Measurements from ENCODE around the gene ITPRIPL2.

ITPRIPL2 gene

DNA sequence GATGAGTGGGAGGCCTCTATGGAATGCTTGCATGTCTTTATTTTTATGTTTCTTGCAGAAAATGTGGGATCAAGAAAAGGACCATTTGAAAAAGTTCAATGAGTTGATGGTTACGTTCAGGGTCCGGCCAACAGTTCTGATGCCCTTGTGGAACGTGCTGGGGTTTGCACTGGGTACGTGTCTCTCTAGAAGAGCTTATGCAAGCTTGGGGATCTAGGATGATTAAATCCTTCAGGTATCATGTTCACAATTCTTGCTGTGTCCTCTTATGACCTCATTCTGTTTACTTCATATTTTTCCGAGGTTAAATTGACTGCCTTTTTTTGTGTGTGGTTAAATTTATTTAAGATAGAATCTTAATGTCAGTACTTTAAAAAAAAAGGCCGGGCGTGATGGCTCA lies 39.9 kb upstream of the ITPRIPL2 start:
- TF ChIP-seq, protein P1, sequence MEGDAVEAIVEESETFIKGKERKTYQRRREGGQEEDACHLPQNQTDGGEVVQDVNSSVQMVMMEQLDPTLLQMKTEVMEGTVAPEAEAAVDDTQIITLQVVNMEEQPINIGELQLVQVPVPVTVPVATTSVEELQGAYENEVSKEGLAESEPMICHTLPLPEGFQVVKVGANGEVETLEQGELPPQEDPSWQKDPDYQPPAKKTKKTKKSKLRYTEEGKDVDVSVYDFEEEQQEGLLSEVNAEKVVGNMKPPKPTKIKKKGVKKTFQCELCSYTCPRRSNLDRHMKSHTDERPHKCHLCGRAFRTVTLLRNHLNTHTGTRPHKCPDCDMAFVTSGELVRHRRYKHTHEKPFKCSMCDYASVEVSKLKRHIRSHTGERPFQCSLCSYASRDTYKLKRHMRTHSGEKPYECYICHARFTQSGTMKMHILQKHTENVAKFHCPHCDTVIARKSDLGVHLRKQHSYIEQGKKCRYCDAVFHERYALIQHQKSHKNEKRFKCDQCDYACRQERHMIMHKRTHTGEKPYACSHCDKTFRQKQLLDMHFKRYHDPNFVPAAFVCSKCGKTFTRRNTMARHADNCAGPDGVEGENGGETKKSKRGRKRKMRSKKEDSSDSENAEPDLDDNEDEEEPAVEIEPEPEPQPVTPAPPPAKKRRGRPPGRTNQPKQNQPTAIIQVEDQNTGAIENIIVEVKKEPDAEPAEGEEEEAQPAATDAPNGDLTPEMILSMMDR (conservative IDR thresholded peaks at IDR 0.05; ENCODE audit: low read length), result no peak
- no peak overlapping the region for H3K4me3 ChIP-seq (ENCODE audit: low read length)
- DNase-seq (ENCODE audit: low read depth), result no peak

DNA sequence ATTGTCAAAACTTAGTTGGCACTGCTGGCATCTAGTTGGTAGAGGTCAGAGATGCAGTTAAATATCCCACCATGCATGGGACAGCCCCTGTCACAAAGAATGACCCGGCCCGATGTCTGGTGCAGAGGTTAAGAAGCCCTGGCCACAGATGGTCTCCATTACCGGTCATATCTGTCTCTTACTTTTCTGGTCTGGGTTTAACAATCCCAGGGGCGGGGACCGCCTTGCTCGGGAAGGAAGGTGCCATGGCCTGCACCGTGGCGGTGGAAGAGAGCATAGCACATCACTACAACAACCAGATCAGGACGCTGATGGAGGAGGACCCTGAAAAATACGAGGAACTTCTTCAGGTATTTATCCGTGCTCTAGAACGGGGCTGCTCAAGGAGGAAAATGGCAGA lies 38.3 kb upstream of the ITPRIPL2 start:
- TF ChIP-seq, protein P1 (conservative IDR thresholded peaks at IDR 0.05; ENCODE audit: low read length), result no peak
- no peak for DNase-seq (ENCODE audit: low read depth)
- no peak overlapping the region for H3K4me3 ChIP-seq (ENCODE audit: low read length)

DNA sequence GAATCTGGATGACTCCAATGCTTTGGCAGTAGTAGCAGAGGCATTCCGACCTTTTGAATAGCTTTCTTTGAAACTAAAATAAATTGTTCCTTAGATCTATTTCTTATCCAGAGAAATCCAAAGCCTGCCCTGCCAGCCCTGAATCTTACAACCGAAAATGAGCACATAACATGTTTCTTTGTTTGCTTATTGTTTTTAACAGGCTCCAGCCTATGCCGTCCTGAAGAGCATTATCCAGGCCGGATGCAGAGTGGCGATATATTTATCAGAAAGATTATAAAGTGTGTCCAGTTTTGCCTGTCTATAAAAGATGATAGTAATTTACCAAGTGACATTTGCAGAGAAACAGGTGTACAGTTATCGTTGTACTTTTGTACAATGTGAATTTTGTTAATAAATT lies 35.9 kb upstream of the ITPRIPL2 start:
- no peak for DNase-seq (ENCODE audit: low read depth)

DNA sequence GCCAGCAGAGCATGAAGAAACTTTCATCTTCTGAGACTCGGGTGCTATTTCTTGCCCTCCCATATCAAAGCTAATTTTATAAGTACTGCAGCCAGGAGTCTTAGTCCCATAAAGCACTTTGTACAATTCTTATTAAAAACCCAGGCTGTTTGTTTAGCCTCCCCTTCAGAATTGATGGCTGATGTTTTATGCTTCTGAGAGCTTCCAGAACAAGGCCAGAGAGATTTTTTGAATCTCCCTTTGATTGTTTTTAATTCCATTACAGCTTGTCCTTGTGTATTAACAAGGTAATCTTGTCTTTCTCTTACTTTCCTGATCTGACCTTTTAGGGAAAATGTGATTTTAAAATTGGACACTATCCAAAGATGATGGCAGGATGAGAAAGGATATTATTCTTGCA lies 30.1 kb upstream of the ITPRIPL2 start:
- no peak overlapping the region for H3K4me3 ChIP-seq (ENCODE audit: low read length)
- DNase-seq (ENCODE audit: low read depth), result no peak
- TF ChIP-seq, protein P1 (conservative IDR thresholded peaks at IDR 0.05; ENCODE audit: low read length), result no peak

More for the DNA sequence above, 35.9 kb upstream of the ITPRIPL2 start:
- TF ChIP-seq, protein P1 (conservative IDR thresholded peaks at IDR 0.05; ENCODE audit: low read length), result no peak
- H3K4me3 ChIP-seq (ENCODE audit: low read length), result no peak overlapping the region

DNA sequence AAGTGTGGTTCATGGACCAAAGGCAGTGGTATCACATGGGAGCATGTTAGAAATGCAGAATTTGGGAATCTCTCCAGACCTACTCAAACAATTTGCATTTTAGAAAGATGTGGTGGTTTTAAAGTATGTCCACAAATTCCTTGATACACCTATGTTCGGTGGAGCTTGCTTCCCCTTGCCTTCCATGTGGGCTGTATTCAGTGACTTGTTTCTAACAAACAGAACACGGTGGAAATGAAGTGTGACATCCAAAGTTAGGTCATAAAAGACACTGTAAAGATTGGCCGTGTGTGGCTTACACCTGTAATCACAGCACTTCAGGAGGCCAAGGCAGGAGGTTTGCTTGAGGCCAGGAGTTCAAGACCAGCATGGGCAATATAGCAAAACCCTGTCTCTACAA lies 29.6 kb upstream of the ITPRIPL2 start:
- TF ChIP-seq, protein P1 (conservative IDR thresholded peaks at IDR 0.05; ENCODE audit: low read length), result no peak
- DNase-seq (ENCODE audit: low read depth), result no peak
- no peak overlapping the region for H3K4me3 ChIP-seq (ENCODE audit: low read length)

DNA sequence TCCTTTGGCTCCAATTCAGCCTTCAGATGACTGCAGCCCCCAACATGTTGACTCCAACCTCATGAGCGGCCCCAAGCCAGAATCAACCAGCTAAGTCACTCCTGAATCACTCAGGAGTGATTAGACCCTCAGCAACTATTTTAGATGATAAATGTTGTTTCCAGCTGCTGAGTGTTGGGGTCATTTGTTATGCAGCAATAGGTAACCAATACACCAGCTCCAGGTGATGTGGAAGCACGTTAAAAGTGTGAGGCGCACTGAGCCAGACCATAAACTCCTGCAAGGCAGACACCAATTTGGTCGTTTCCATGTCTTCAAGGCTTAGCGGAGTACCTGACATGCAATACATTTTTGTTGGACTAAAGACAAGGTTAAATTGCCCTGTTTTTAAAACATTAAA lies 28.9 kb upstream of the ITPRIPL2 start:
- TF ChIP-seq, protein P1 (conservative IDR thresholded peaks at IDR 0.05; ENCODE audit: low read length), result no peak
- DNase-seq (ENCODE audit: low read depth), result no peak
- no peak overlapping the region for H3K4me3 ChIP-seq (ENCODE audit: low read length)

DNA sequence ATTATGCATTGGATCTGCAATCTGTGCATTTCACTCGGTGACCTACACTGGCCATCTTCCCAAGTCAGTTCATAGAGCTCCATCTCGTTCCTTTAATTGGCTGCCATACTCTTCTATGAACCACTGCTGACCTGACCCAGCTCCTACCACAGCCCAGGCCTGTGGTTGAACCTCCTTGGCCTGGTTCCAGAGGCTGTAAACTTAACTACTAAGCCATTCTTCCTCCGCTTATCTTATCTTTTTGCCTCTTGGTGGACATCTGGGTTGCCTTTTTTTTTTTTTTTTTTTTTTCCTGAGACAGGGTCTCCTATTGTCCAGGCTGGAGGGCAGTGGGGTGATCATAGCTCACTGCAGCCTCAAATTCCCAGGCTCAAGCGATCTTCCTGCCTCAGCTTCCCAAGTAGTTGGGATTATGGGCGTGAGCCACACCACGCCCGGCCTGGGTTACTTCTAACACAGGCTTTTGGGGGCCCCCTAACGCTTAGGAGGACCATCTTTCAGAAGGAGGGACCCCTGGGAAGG lies 28.0 kb upstream of the ITPRIPL2 start:
- H3K4me3 ChIP-seq (ENCODE audit: low read length), result no peak overlapping the region
- DNase-seq (ENCODE audit: low read depth), result peak; percentile 14
- TF ChIP-seq, protein P1 (conservative IDR thresholded peaks at IDR 0.05; ENCODE audit: low read length), result no peak

Measured in AG10803 (cell line).